ENCODE measurements around the gene CDK17.

CDK17 gene

GRCh38 chr12:96310067-96310466 lies 90.2 kb downstream of the CDK17 start:
- Histone ChIP-seq H2AK5ac (ENCODE audit: low read length) (no peak overlapping the region), H2BK15ac (replicated peaks; ENCODE audit: low read depth) (no peak overlapping the region), H3K27ac (ENCODE audit: low read depth, low read length) (no peak overlapping the region), H4K8ac (ENCODE audit: low read depth, low read length) (no peak overlapping the region), H3K4me2 (ENCODE audit: low read length) (no peak overlapping the region), H3K23ac (ENCODE audit: low read length) (no peak overlapping the region), H3K79me2 (ENCODE audit: control insufficient read depth, insufficient read depth, low read length) (no peaks in the 10 kb centered on the region), H2BK5ac (ENCODE audit: low read length) (no peak overlapping the region), H3K27me3 (ENCODE audit: insufficient read depth, low read length, poor library complexity) (no peaks in the 10 kb centered on the region), H3K56ac (ENCODE audit: low read length) (no peak overlapping the region), H3K4ac (ENCODE audit: low read depth, low read length) (no peak overlapping the region), H2BK120ac (ENCODE audit: low read depth, low read length) (no peak overlapping the region), H4K5ac (ENCODE audit: low read length) (no peak overlapping the region), H3K36me3 (ENCODE audit: control insufficient read depth, insufficient read depth, low read length) (no peaks in the 10 kb centered on the region), H3K4me3 (ENCODE audit: low read length) (no peak overlapping the region), H3K9ac (ENCODE audit: low read length) (no peak overlapping the region), H3K79me1 (ENCODE audit: low read length) (no peaks in the 10 kb centered on the region), H3K4me1 (ENCODE audit: control insufficient read depth, low read depth, low read length) (no peaks in the 10 kb centered on the region), H3K18ac (ENCODE audit: low read length) (no peak overlapping the region)
- DNase-seq, result no peak
- no CpG with 5 or more reads among the region's 3 CpGs for WGBS (ENCODE audit: extremely low coverage, insufficient coverage, low lambda C conversion rate)

GRCh38 chr12:96308881-96309280 lies 91.4 kb downstream of the CDK17 start:
- H3K9ac ChIP-seq (ENCODE audit: low read length), result no peak overlapping the region
- H3K4me2 ChIP-seq (ENCODE audit: low read length), result no peak overlapping the region
- H3K4ac ChIP-seq (ENCODE audit: low read depth, low read length), result no peak overlapping the region
- H4K8ac ChIP-seq (ENCODE audit: low read depth, low read length), result no peak overlapping the region
- no peak overlapping the region for H3K23ac ChIP-seq (ENCODE audit: low read length)
- H3K27me3 ChIP-seq (ENCODE audit: insufficient read depth, low read length, poor library complexity), result no peaks in the 10 kb centered on the region
- no peak for DNase-seq
- no peak overlapping the region for H3K56ac ChIP-seq (ENCODE audit: low read length)
- WGBS (ENCODE audit: extremely low coverage, insufficient coverage, low lambda C conversion rate), result no CpG with 5 or more reads among the region's 1 CpG
- no peaks in the 10 kb centered on the region for H3K4me1 ChIP-seq (ENCODE audit: control insufficient read depth, low read depth, low read length)
- H3K4me3 ChIP-seq (ENCODE audit: low read length), result no peak overlapping the region
- H3K36me3 ChIP-seq (ENCODE audit: control insufficient read depth, insufficient read depth, low read length), result no peaks in the 10 kb centered on the region
- H2BK120ac ChIP-seq (ENCODE audit: low read depth, low read length), result no peak overlapping the region
- H4K5ac ChIP-seq (ENCODE audit: low read length), result no peak overlapping the region
- no peak overlapping the region for H2BK5ac ChIP-seq (ENCODE audit: low read length)
- no peak overlapping the region for H3K27ac ChIP-seq (ENCODE audit: low read depth, low read length)
- H2AK5ac ChIP-seq (ENCODE audit: low read length), result no peak overlapping the region
- no peaks in the 10 kb centered on the region for H3K79me2 ChIP-seq (ENCODE audit: control insufficient read depth, insufficient read depth, low read length)
- no peak overlapping the region for H2BK15ac ChIP-seq (replicated peaks; ENCODE audit: low read depth)
- H3K79me1 ChIP-seq (ENCODE audit: low read length), result no peaks in the 10 kb centered on the region
- H3K18ac ChIP-seq (ENCODE audit: low read length), result no peak overlapping the region

GRCh38 chr12:96305665-96306064 lies 94.6 kb downstream of the CDK17 start:
- Histone ChIP-seq H3K56ac (ENCODE audit: low read length) (no peak overlapping the region), H3K4me3 (ENCODE audit: low read length) (no peak overlapping the region), H3K36me3 (ENCODE audit: control insufficient read depth, insufficient read depth, low read length) (no peaks in the 10 kb centered on the region), H3K4ac (ENCODE audit: low read depth, low read length) (no peak overlapping the region), H3K79me1 (ENCODE audit: low read length) (no peaks in the 10 kb centered on the region), H3K4me1 (ENCODE audit: control insufficient read depth, low read depth, low read length) (no peaks in the 10 kb centered on the region), H3K27ac (ENCODE audit: low read depth, low read length) (no peak overlapping the region), H4K5ac (ENCODE audit: low read length) (no peak overlapping the region), H3K23ac (ENCODE audit: low read length) (no peak overlapping the region), H3K9ac (ENCODE audit: low read length) (no peak overlapping the region), H2AK5ac (ENCODE audit: low read length) (no peak overlapping the region), H3K79me2 (ENCODE audit: control insufficient read depth, insufficient read depth, low read length) (no peaks in the 10 kb centered on the region), H3K27me3 (ENCODE audit: insufficient read depth, low read length, poor library complexity) (no peaks in the 10 kb centered on the region), H2BK120ac (ENCODE audit: low read depth, low read length) (no peak overlapping the region), H2BK15ac (replicated peaks; ENCODE audit: low read depth) (no peak overlapping the region), H2BK5ac (ENCODE audit: low read length) (no peak overlapping the region), H3K4me2 (ENCODE audit: low read length) (no peak overlapping the region), H4K8ac (ENCODE audit: low read depth, low read length) (no peak overlapping the region), H3K18ac (ENCODE audit: low read length) (no peak overlapping the region)
- WGBS (ENCODE audit: extremely low coverage, insufficient coverage, low lambda C conversion rate), result no CpG with 5 or more reads among the region's 3 CpGs
- no peak for DNase-seq

GRCh38 chr12:96303653-96304052 lies 96.6 kb downstream of the CDK17 start:
- Histone ChIP-seq H3K27me3 (ENCODE audit: insufficient read depth, low read length, poor library complexity) (no peaks in the 10 kb centered on the region), H4K5ac (ENCODE audit: low read length) (no peak overlapping the region), H3K4me3 (ENCODE audit: low read length) (no peak overlapping the region), H2BK120ac (ENCODE audit: low read depth, low read length) (no peak overlapping the region), H2AK5ac (ENCODE audit: low read length) (no peak overlapping the region), H2BK5ac (ENCODE audit: low read length) (no peak overlapping the region), H3K9ac (ENCODE audit: low read length) (no peak overlapping the region), H3K79me1 (ENCODE audit: low read length) (no peaks in the 10 kb centered on the region), H2BK15ac (replicated peaks; ENCODE audit: low read depth) (no peak overlapping the region), H3K4ac (ENCODE audit: low read depth, low read length) (no peak overlapping the region), H3K79me2 (ENCODE audit: control insufficient read depth, insufficient read depth, low read length) (no peaks in the 10 kb centered on the region), H3K4me2 (ENCODE audit: low read length) (no peak overlapping the region), H3K23ac (ENCODE audit: low read length) (no peak overlapping the region), H3K36me3 (ENCODE audit: control insufficient read depth, insufficient read depth, low read length) (no peaks in the 10 kb centered on the region), H4K8ac (ENCODE audit: low read depth, low read length) (no peak overlapping the region), H3K4me1 (ENCODE audit: control insufficient read depth, low read depth, low read length) (no peaks in the 10 kb centered on the region), H3K56ac (ENCODE audit: low read length) (no peak overlapping the region), H3K18ac (ENCODE audit: low read length) (no peak overlapping the region), H3K27ac (ENCODE audit: low read depth, low read length) (no peak overlapping the region)
- no peak for DNase-seq

GRCh38 chr12:96302687-96303310 lies 97.4 kb downstream of the CDK17 start:
- no peak overlapping the region for H3K9ac ChIP-seq (ENCODE audit: low read length)
- no peak overlapping the region for H4K8ac ChIP-seq (ENCODE audit: low read depth, low read length)
- no peaks in the 10 kb centered on the region for H3K36me3 ChIP-seq (ENCODE audit: control insufficient read depth, insufficient read depth, low read length)
- H2BK15ac ChIP-seq (replicated peaks; ENCODE audit: low read depth), result no peak overlapping the region
- no peak overlapping the region for H2BK120ac ChIP-seq (ENCODE audit: low read depth, low read length)
- no peak overlapping the region for H4K5ac ChIP-seq (ENCODE audit: low read length)
- no peak overlapping the region for H3K27ac ChIP-seq (ENCODE audit: low read depth, low read length)
- H3K79me2 ChIP-seq (ENCODE audit: control insufficient read depth, insufficient read depth, low read length), result no peaks in the 10 kb centered on the region
- no CpG with 5 or more reads among the region's 2 CpGs for WGBS (ENCODE audit: extremely low coverage, insufficient coverage, low lambda C conversion rate)
- DNase-seq, result no peak
- H3K79me1 ChIP-seq (ENCODE audit: low read length), result no peaks in the 10 kb centered on the region
- no peak overlapping the region for H3K23ac ChIP-seq (ENCODE audit: low read length)
- no peak overlapping the region for H2BK5ac ChIP-seq (ENCODE audit: low read length)
- H2AK5ac ChIP-seq (ENCODE audit: low read length), result no peak overlapping the region
- no peak overlapping the region for H3K56ac ChIP-seq (ENCODE audit: low read length)
- H3K4me1 ChIP-seq (ENCODE audit: control insufficient read depth, low read depth, low read length), result no peaks in the 10 kb centered on the region
- H3K27me3 ChIP-seq (ENCODE audit: insufficient read depth, low read length, poor library complexity), result no peaks in the 10 kb centered on the region
- no peak overlapping the region for H3K18ac ChIP-seq (ENCODE audit: low read length)
- no peak overlapping the region for H3K4ac ChIP-seq (ENCODE audit: low read depth, low read length)
- H3K4me3 ChIP-seq (ENCODE audit: low read length), result no peak overlapping the region
- no peak overlapping the region for H3K4me2 ChIP-seq (ENCODE audit: low read length)

- Histone ChIP-seq H4K5ac (ENCODE audit: low read length) (no peak overlapping the region), H4K8ac (ENCODE audit: low read depth, low read length) (no peak overlapping the region), H2BK5ac (ENCODE audit: low read length) (no peak overlapping the region), H3K4me3 (ENCODE audit: low read length) (no peak overlapping the region), H3K23ac (ENCODE audit: low read length) (no peak overlapping the region), H3K18ac (ENCODE audit: low read length) (no peak overlapping the region), H3K36me3 (ENCODE audit: control insufficient read depth, insufficient read depth, low read length) (no peaks in the 10 kb centered on the region), H3K79me2 (ENCODE audit: control insufficient read depth, insufficient read depth, low read length) (no peaks in the 10 kb centered on the region), H2BK15ac (replicated peaks; ENCODE audit: low read depth) (no peak overlapping the region), H3K4me1 (ENCODE audit: control insufficient read depth, low read depth, low read length) (no peaks in the 10 kb centered on the region), H3K79me1 (ENCODE audit: low read length) (no peaks in the 10 kb centered on the region), H3K56ac (ENCODE audit: low read length) (no peak overlapping the region), H3K4ac (ENCODE audit: low read depth, low read length) (no peak overlapping the region), H3K27ac (ENCODE audit: low read depth, low read length) (no peak overlapping the region), H3K27me3 (ENCODE audit: insufficient read depth, low read length, poor library complexity) (no peaks in the 10 kb centered on the region), H3K9ac (ENCODE audit: low read length) (no peak overlapping the region), H2BK120ac (ENCODE audit: low read depth, low read length) (no peak overlapping the region), H2AK5ac (ENCODE audit: low read length) (no peak overlapping the region), H3K4me2 (ENCODE audit: low read length) (no peak overlapping the region)
- DNase-seq, result no peak
- WGBS (ENCODE audit: extremely low coverage, insufficient coverage, low lambda C conversion rate), result 100% methylated on average over 2 of the region's 4 CpGs
These were observed 98.5 kb downstream of the CDK17 start for GRCh38 chr12:96301732-96302131.

All from mesendoderm (in vitro differentiated cells).